H9 (cell line): ENCODE data around the gene VIT. TPM values are rescaled to one million over a fixed set of nuclear protein-coding genes. Genes with fewer than 3 reads are reported as not detected.

Experiments
- DNase-seq: peaks from one replicate; pipeline ENCODE4 v3.0.0-alpha.2; 2017
- H2AFZ ChIP-seq: one replicate; pipeline ENCODE4 v1.6.1; 2013; ENCODE audit warnings: mild to moderate bottlenecking, low read length, control low read depth, moderate library complexity
- H2AK5ac ChIP-seq: 2 replicates; pipeline ENCODE4 v1.6.1; 2013; ENCODE audit warnings: low read length, control low read depth, mixed read lengths; ENCODE audit not compliant: insufficient read length
- H2BK120ac ChIP-seq: one replicate; pipeline ENCODE4 v1.6.1; 2013; ENCODE audit warnings: low read depth, mild to moderate bottlenecking, low read length, control low read depth, inconsistent platforms; ENCODE audit not compliant: poor library complexity, severe bottlenecking
- H2BK12ac ChIP-seq: 2 replicates; pipeline ENCODE4 v1.6.1; 2013; ENCODE audit warnings: low read length, control low read depth, mixed read lengths, low read depth; ENCODE audit not compliant: insufficient read length
- H2BK15ac ChIP-seq: 2 replicates; pipeline ENCODE4 v1.6.1; 2013; ENCODE audit warnings: low read depth, low read length, control low read depth
- H2BK20ac ChIP-seq: one replicate; pipeline ENCODE4 v1.6.1; 2013; ENCODE audit warnings: low read depth, mild to moderate bottlenecking, low read length, control low read depth, inconsistent platforms; ENCODE audit not compliant: poor library complexity, severe bottlenecking
- H2BK5ac ChIP-seq: 2 replicates; pipeline ENCODE4 v1.6.1; 2013; ENCODE audit warnings: low read length, control low read depth, mixed read lengths; ENCODE audit not compliant: insufficient read length
- H3K14ac ChIP-seq: 2 replicates; pipeline ENCODE4 v1.6.1; 2013; ENCODE audit warnings: low read length, control low read depth; ENCODE audit not compliant: insufficient read depth
- H3K18ac ChIP-seq: 2 replicates; pipeline ENCODE4 v1.6.1; 2013; ENCODE audit warnings: low read depth, mild to moderate bottlenecking, mixed read lengths, low read length, control low read depth; ENCODE audit not compliant: insufficient read length
- H3K23ac ChIP-seq: 2 replicates; pipeline ENCODE4 v1.6.1; 2013; ENCODE audit warnings: low read length, control low read depth, mixed read lengths, low read depth; ENCODE audit not compliant: insufficient read length
- H3K23me2 ChIP-seq: 2 replicates; pipeline ENCODE4 v1.6.1; 2013; ENCODE audit warnings: low read depth, mild to moderate bottlenecking, mixed read lengths, low read length, control low read depth; ENCODE audit not compliant: insufficient read length, poor library complexity, severe bottlenecking
- H3K27ac ChIP-seq: 2 replicates; pipeline ENCODE4 v1.5.1; 2013; ENCODE audit warnings: low read length, control low read depth, mixed read lengths, low read depth; ENCODE audit not compliant: insufficient read length
- H3K27me3 ChIP-seq: 2 replicates; pipeline ENCODE4 v1.6.1; 2013; ENCODE audit warnings: low read length, control low read depth, inconsistent platforms; ENCODE audit not compliant: insufficient read depth
- H3K4ac ChIP-seq: 2 replicates; pipeline ENCODE4 v1.6.1; 2013; ENCODE audit warnings: low read depth, mild to moderate bottlenecking, control low read depth, inconsistent platforms, low read length, moderate library complexity
- H3K4me1 ChIP-seq: 2 replicates; pipeline ENCODE4 v1.6.1; 2013; ENCODE audit warnings: low read length, control low read depth, inconsistent platforms; ENCODE audit not compliant: insufficient read depth
- H3K4me2 ChIP-seq: 2 replicates; pipeline ENCODE4 v1.6.1; 2013; ENCODE audit warnings: low read length, control low read depth, mixed read lengths; ENCODE audit not compliant: insufficient read length, insufficient read depth
- H3K56ac ChIP-seq: 2 replicates; pipeline ENCODE4 v1.6.1; 2013; ENCODE audit warnings: low read depth, mild to moderate bottlenecking, mixed read lengths, low read length, control low read depth; ENCODE audit not compliant: insufficient read length
- H3K79me1 ChIP-seq: 2 replicates; pipeline ENCODE4 v1.6.1; 2013; ENCODE audit warnings: low read depth, mild to moderate bottlenecking, moderate library complexity, low read length, control low read depth, inconsistent platforms; ENCODE audit not compliant: insufficient read depth, poor library complexity, severe bottlenecking
- H3K79me2 ChIP-seq: 2 replicates; pipeline ENCODE4 v1.6.1; 2013; ENCODE audit warnings: low read length, control low read depth, inconsistent platforms; ENCODE audit not compliant: insufficient read depth
- H3K9ac ChIP-seq: 2 replicates; pipeline ENCODE4 v1.6.1; 2013; ENCODE audit warnings: low read length, control low read depth, mixed read lengths; ENCODE audit not compliant: insufficient read length; ENCODE audit errors: extremely low read depth
- H3K9me3 ChIP-seq: one replicate; pipeline ENCODE4 v1.6.1; 2013; ENCODE audit warnings: low read depth, low read length, inconsistent platforms; ENCODE audit not compliant: control insufficient read depth
- H3T11ph ChIP-seq: one replicate; pipeline ENCODE4 v1.6.1; 2013; ENCODE audit warnings: mild to moderate bottlenecking, low read length, control low read depth, inconsistent platforms
- H4K20me1 ChIP-seq: one replicate; pipeline ENCODE4 v1.6.1; 2013; ENCODE audit not compliant: control insufficient read depth, insufficient read length, insufficient read depth
- H4K5ac ChIP-seq: 2 replicates; pipeline ENCODE4 v1.6.1; 2013; ENCODE audit warnings: low read depth, mild to moderate bottlenecking, mixed read lengths, low read length, control low read depth; ENCODE audit not compliant: insufficient read length
- H4K8ac ChIP-seq: replicated peaks from 2 replicates; pipeline ENCODE4 v1.6.1; 2013; ENCODE audit warnings: low read length, control low read depth, mixed read lengths, low read depth; ENCODE audit not compliant: insufficient read length
- H4K91ac ChIP-seq: 2 replicates; pipeline ENCODE4 v1.6.1; 2013; ENCODE audit warnings: low read depth, mild to moderate bottlenecking, moderate library complexity, mixed read lengths, low read length, control low read depth; ENCODE audit not compliant: insufficient read length
- H3K27ac Mint-ChIP-seq, 3 experiments: 2 replicates in 2 of 3; 3 replicates in 1 of 3; pipeline ENCODE4 v1.8.0; 2020 to 2021; ENCODE audit warnings: mixed read lengths in 3 of 3, mild to moderate bottlenecking in 1 of 3, moderate library complexity in 1 of 3
- H3K27me3 Mint-ChIP-seq: 2 replicates; pipeline ENCODE4 v1.8.0; 2021; ENCODE audit warnings: low read depth, mild to moderate bottlenecking, moderate library complexity, mixed read lengths
- H3K36me3 Mint-ChIP-seq, 3 experiments: 2 replicates in 2 of 3; 3 replicates in 1 of 3; pipeline ENCODE4 v1.8.0; 2020 to 2021; ENCODE audit warnings: low read depth in 3 of 3, mixed read lengths in 3 of 3; ENCODE audit not compliant: insufficient read depth in 1 of 3
- H3K4me1 Mint-ChIP-seq, 2 experiments: 2 replicates each; pipeline ENCODE4 v1.8.0; 2020; ENCODE audit warnings: mixed read lengths in 2 of 2
- H3K4me3 Mint-ChIP-seq, 2 experiments: 2 replicates in 1 of 2; 3 replicates in 1 of 2; pipeline ENCODE4 v1.8.0; 2020 to 2021; ENCODE audit warnings: mild to moderate bottlenecking in 2 of 2, mixed read lengths in 2 of 2, moderate library complexity in 1 of 2
- H3K9me3 Mint-ChIP-seq, 2 experiments: 2 replicates in 1 of 2; 3 replicates in 1 of 2; pipeline ENCODE4 v1.8.0; 2020; ENCODE audit warnings: mild to moderate bottlenecking in 2 of 2, mixed read lengths in 2 of 2, moderate library complexity in 1 of 2
- WGBS: extraction: QIAGEN DNeasy Blood & Tissue Kit; methylation state at CpG from one replicate; pipeline ENCODE4 v1.1.7; 2013; ENCODE audit warnings: missing lambda C conversion rate, low lambda C conversion rate, mixed read lengths; ENCODE audit not compliant: insufficient read length; ENCODE audit errors: extremely low coverage; 5-methylcytosine and 5-hydroxymethylcytosine counted together
- total RNA-seq: library from RNA; stranded (reverse); gene quantifications from 2 replicates; pipeline ENCODE4 v1.2.1, GENCODE V29; 2021
- TF ChIP-seq, protein P1 (sequence below): fragments of 200-600 bp; sonication (generic); conservative IDR thresholded peaks from 3 replicates; pipeline ENCODE4 v1.8.0; 2021; ENCODE audit warnings: antibody characterized with exemption, mild to moderate bottlenecking

The VIT gene
- total RNA-seq, 1 experiment from 2014 or later: 0.15 TPM

DNA sequence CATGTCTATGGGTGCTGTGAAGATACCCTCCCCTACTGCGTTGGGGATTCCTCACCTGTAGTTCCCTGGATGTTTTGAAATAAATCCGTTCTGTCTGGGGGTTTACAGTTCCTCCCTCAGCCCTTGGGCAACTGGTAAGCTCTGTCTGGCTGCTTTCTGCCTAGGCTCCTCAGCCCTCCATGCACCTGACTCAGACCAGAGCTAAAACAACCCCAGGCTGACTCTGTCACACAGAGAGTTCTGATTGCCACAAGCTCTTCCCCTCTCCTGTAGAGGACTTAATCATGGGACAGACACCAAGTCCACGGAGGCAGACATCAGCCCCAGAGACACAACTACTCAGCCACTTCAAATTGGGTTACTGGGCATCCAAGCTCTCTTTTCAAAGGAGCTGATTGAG, 6.3 kb downstream of the VIT start:
- no peak overlapping the region for H4K5ac ChIP-seq
- Mint-ChIP-seq H3K36me3 (no peaks in the 10 kb centered on the region; a peak in 1 of 7 replicates), H3K4me1 (peaks cover 10 to 13% of the 10 kb centered on the region in 2 experiments), H3K4me3 (no peak overlapping the region), H3K9me3 (no peaks in the 10 kb centered on the region), H3K27ac (peak overlapping the region in 1 of 3 experiments; percentile 74; a peak in 1 of 7 replicates), H3K27me3 (no peaks in the 10 kb centered on the region)
- H3T11ph ChIP-seq: no peak overlapping the region
- no peak overlapping the region for H2BK20ac ChIP-seq
- DNase-seq: no peak
- no CpG with 5 or more reads among the region's 3 CpGs for WGBS
- no peak overlapping the region for H3K56ac ChIP-seq
- no peaks in the 10 kb centered on the region for H3K79me2 ChIP-seq
- no peak overlapping the region for H2AFZ ChIP-seq
- H3K79me1 ChIP-seq: no peaks in the 10 kb centered on the region
- H4K8ac ChIP-seq: no peak overlapping the region
- H4K20me1 ChIP-seq: no peaks in the 10 kb centered on the region
- TF ChIP-seq, protein P1, sequence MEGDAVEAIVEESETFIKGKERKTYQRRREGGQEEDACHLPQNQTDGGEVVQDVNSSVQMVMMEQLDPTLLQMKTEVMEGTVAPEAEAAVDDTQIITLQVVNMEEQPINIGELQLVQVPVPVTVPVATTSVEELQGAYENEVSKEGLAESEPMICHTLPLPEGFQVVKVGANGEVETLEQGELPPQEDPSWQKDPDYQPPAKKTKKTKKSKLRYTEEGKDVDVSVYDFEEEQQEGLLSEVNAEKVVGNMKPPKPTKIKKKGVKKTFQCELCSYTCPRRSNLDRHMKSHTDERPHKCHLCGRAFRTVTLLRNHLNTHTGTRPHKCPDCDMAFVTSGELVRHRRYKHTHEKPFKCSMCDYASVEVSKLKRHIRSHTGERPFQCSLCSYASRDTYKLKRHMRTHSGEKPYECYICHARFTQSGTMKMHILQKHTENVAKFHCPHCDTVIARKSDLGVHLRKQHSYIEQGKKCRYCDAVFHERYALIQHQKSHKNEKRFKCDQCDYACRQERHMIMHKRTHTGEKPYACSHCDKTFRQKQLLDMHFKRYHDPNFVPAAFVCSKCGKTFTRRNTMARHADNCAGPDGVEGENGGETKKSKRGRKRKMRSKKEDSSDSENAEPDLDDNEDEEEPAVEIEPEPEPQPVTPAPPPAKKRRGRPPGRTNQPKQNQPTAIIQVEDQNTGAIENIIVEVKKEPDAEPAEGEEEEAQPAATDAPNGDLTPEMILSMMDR: no peak
- no peak overlapping the region for H2BK15ac ChIP-seq
- H4K91ac ChIP-seq: no peak overlapping the region
- no peak overlapping the region for H3K27ac ChIP-seq
- H3K4ac ChIP-seq: no peak overlapping the region
- no peak overlapping the region for H3K14ac ChIP-seq
- H2AK5ac ChIP-seq: no peak overlapping the region
- no peak overlapping the region for H3K9ac ChIP-seq
- no peak overlapping the region for H3K4me2 ChIP-seq
- no peak overlapping the region for H2BK120ac ChIP-seq
- H2BK12ac ChIP-seq: no peak overlapping the region
- H3K4me1 ChIP-seq: peaks cover 5% of the 10 kb centered on the region
- no peak overlapping the region for H2BK5ac ChIP-seq
- H3K18ac ChIP-seq: no peak overlapping the region
- no peaks in the 10 kb centered on the region for H3K27me3 ChIP-seq
- H3K9me3 ChIP-seq: no peaks in the 10 kb centered on the region
- H3K23ac ChIP-seq: no peak overlapping the region
- no peaks in the 10 kb centered on the region for H3K23me2 ChIP-seq
